Nephron (organoid): Measurements from ENCODE around the gene PRORP.
A peak's percentile ranks its signal among the peaks of the same experiment; 100 is the strongest.

Source experiments
- H3K27ac Mint-ChIP-seq, 3 experiments: 2 replicates each; pipeline ENCODE4 v1.8.0; 2020; ENCODE audit warnings: mixed read lengths in 3 of 3, mild to moderate bottlenecking in 2 of 3, moderate library complexity in 1 of 3
- H3K27me3 Mint-ChIP-seq: 2 replicates; pipeline ENCODE4 v1.8.0; 2021; ENCODE audit warnings: low read depth, mild to moderate bottlenecking, moderate library complexity, mixed read lengths
- H3K36me3 Mint-ChIP-seq: 2 replicates; pipeline ENCODE4 v1.8.0; 2020; ENCODE audit warnings: low read depth, mixed read lengths
- H3K4me1 Mint-ChIP-seq: 2 replicates; pipeline ENCODE4 v1.8.0; 2020; ENCODE audit warnings: mixed read lengths
- H3K4me3 Mint-ChIP-seq, 3 experiments: 2 replicates each; pipeline ENCODE4 v1.8.0; 2020; ENCODE audit warnings: mild to moderate bottlenecking in 3 of 3, mixed read lengths in 3 of 3, moderate library complexity in 2 of 3
- H3K9me3 Mint-ChIP-seq: 2 replicates; pipeline ENCODE4 v1.8.0; 2020; ENCODE audit warnings: mixed read lengths
- TF ChIP-seq, protein P1 (sequence below), 3 experiments: fragments of 200-600 bp; sonication (generic); IDR thresholded peaks; one replicate each; pipeline ENCODE4 v1.5.0; 2021; ENCODE audit warnings: antibody characterized with exemption in 3 of 3; ENCODE audit not compliant: unreplicated experiment in 3 of 3

The PRORP gene

DNA sequence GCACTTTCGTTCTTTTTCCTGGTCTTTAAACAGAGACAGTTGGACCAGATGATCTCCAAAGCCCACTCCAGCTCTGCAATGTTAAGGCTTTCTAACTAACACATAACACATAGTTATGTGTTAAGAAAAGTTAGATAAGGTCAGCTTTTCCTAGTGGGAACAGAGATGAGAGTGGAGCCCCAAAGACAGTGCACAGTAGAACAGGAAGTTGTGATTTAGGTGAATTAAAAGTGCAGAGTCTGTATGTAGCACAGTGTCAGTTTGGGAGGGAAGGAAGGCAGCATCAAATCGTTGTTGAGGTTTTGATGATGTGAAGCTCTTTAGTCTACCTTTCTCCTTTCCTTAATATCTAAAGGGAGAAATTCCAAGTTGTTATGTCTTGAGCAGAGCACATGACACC is 31.7 kb downstream of the PRORP start:
- H3K36me3 Mint-ChIP-seq, result peaks cover 42% of the 10 kb centered on the region
- no peak overlapping the region for H3K27ac Mint-ChIP-seq
- peaks cover 17% of the 10 kb centered on the region for H3K4me1 Mint-ChIP-seq
- TF ChIP-seq, protein P1, sequence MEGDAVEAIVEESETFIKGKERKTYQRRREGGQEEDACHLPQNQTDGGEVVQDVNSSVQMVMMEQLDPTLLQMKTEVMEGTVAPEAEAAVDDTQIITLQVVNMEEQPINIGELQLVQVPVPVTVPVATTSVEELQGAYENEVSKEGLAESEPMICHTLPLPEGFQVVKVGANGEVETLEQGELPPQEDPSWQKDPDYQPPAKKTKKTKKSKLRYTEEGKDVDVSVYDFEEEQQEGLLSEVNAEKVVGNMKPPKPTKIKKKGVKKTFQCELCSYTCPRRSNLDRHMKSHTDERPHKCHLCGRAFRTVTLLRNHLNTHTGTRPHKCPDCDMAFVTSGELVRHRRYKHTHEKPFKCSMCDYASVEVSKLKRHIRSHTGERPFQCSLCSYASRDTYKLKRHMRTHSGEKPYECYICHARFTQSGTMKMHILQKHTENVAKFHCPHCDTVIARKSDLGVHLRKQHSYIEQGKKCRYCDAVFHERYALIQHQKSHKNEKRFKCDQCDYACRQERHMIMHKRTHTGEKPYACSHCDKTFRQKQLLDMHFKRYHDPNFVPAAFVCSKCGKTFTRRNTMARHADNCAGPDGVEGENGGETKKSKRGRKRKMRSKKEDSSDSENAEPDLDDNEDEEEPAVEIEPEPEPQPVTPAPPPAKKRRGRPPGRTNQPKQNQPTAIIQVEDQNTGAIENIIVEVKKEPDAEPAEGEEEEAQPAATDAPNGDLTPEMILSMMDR (IDR thresholded peaks at IDR 0.05; ENCODE audit: unreplicated experiment in 3 of 3), result no peak
- no peak overlapping the region for H3K4me3 Mint-ChIP-seq
- no peaks in the 10 kb centered on the region for H3K27me3 Mint-ChIP-seq
- no peaks in the 10 kb centered on the region for H3K9me3 Mint-ChIP-seq

DNA sequence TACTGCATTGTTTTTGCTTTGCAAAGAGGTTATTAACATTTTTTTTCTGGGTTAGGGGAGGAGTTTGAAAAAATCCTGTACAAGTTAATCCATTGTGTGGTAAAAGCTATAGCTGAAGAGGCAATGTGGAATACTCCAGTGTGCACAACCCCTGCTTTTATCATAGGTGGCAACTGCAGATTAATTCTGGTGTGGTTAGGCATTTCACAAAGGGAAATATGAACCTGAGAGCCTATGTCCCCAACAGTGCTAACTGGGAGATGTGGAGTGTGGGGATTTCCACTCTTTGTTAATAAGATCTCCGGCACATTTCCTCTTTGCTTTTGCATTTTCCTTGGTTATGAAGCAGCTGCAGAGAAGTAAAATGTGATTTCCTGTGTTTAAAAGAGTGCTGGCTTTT is 33.6 kb downstream of the PRORP start:
- H3K36me3 Mint-ChIP-seq, result peaks cover 29% of the 10 kb centered on the region

DNA sequence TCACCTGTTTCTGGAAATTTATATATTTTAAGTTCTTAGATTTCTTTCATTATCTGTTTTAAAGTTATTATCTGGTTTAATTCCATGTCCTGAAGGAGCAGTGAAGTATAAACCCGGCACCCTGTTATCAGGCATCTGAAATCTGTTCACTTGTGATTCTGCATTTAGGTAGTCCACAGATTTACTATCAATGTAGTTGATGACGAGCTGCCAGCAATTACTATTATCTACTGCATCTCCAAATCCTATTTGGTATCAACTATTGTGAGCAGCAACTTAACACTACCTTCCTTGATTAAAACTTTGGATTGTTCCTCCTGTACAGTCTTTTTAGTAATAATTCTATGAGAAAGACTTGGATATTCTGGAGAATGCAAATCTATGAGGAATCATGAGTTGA is 36.1 kb downstream of the PRORP start:
- no peaks in the 10 kb centered on the region for H3K9me3 Mint-ChIP-seq
- H3K4me3 Mint-ChIP-seq, result no peak overlapping the region

More for the DNA sequence above, 33.6 kb downstream of the PRORP start:
- no peaks in the 10 kb centered on the region for H3K27me3 Mint-ChIP-seq
- no peaks in the 10 kb centered on the region for H3K9me3 Mint-ChIP-seq
- no peak overlapping the region for H3K4me3 Mint-ChIP-seq
- peak overlapping the region; percentile 84 to 91 (median 89) for H3K27ac Mint-ChIP-seq
- TF ChIP-seq, protein P1 (IDR thresholded peaks at IDR 0.05; ENCODE audit: unreplicated experiment in 3 of 3), result no peak
- peaks cover 32% of the 10 kb centered on the region for H3K4me1 Mint-ChIP-seq

DNA sequence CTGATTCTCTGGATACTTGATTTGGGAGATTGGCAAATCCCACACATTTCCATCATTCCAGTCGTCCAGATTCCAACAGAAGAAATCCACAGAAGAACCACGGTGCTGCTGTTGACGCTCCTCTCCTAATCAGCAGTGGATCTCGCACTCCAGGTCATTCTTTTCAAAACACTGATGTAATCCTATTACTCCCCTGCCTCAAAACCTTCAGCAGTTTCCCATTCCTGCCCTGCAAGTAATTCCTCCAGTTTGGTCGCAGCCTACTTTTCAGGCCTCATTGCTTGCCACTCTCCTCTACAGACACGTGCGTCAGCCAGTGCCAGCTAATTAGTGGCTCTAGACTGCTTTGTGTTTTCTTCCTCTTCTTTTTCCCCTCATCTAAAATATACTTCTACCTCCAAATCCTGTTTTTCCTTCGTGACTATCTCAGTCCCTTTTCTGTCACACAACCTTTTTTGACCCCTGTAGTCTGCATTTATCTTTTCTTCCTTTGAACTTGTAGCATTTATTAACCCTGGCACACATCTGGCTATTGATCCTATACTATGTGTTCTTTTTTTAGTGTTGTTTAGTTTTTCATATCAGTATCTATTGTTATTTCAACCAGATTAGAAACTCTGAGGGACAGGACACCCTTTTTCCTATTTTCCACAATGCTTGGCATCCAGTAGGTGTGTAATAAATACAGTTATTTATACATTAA is 36.8 kb downstream of the PRORP start:
- Mint-ChIP-seq H3K4me3 (no peak overlapping the region), H3K36me3 (peaks cover 11% of the 10 kb centered on the region), H3K27ac (peak overlapping the region; percentile 84 to 94 (median 90)), H3K4me1 (peaks cover 32% of the 10 kb centered on the region), H3K27me3 (no peaks in the 10 kb centered on the region), H3K9me3 (no peaks in the 10 kb centered on the region)
- TF ChIP-seq, protein P1 (IDR thresholded peaks at IDR 0.05; ENCODE audit: unreplicated experiment in 3 of 3), result no peak

More for the DNA sequence above, 36.1 kb downstream of the PRORP start:
- Mint-ChIP-seq H3K36me3 (peaks cover 13% of the 10 kb centered on the region), H3K27ac (peak overlapping the region in 2 of 3 experiments; percentile 90 to 94), H3K4me1 (peaks cover 32% of the 10 kb centered on the region), H3K27me3 (no peaks in the 10 kb centered on the region)
- TF ChIP-seq, protein P1 (IDR thresholded peaks at IDR 0.05; ENCODE audit: unreplicated experiment in 3 of 3), result no peak

DNA sequence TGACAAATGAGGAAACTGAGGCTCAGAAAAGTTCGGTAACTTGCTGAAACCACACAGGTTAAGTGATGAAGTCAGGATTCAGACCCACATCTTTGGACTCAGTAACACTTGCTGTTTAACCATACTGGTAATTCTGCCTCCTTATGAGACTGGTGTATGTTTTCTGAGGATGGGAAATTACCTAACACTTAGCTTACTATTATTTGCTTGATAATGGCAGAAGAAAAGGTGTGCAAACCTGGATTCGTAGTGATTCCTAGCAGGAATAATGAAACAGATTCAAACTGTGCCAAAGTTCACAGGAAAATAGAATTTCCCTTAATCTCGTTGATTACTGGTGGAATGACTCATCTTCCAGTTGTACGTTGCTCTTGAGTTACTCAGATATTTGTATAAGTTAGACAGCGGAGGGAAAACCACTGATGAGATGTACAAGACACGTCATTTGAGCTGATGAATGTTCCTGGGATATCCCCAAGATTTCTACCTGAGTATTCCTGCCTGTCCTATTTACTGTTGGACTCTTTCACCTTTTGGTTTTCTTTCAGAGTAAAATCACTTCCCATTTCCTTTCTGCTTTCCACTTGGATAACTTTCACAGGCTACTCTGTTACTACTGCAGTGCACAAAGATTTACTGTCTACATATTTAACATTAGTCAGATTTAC is 37.5 kb downstream of the PRORP start:
- Mint-ChIP-seq H3K27ac (peak overlapping the region; percentile 78 to 90 (median 85)), H3K36me3 (peaks cover 11% of the 10 kb centered on the region), H3K9me3 (no peaks in the 10 kb centered on the region), H3K4me1 (peaks cover 32% of the 10 kb centered on the region), H3K27me3 (no peaks in the 10 kb centered on the region), H3K4me3 (no peak overlapping the region)
- TF ChIP-seq, protein P1 (IDR thresholded peaks at IDR 0.05; ENCODE audit: unreplicated experiment in 3 of 3), result no peak
